Activated T-cell treated with anti-CD3 and anti-CD28 coated beads for 4 hours (primary cell): ENCODE results near the gene TPSAB1.

ENCODE experiments used
- DNase-seq: peaks from one replicate; pipeline ENCODE4 v3.0.0-alpha.2; 2020

The TPSAB1 gene

DNA sequence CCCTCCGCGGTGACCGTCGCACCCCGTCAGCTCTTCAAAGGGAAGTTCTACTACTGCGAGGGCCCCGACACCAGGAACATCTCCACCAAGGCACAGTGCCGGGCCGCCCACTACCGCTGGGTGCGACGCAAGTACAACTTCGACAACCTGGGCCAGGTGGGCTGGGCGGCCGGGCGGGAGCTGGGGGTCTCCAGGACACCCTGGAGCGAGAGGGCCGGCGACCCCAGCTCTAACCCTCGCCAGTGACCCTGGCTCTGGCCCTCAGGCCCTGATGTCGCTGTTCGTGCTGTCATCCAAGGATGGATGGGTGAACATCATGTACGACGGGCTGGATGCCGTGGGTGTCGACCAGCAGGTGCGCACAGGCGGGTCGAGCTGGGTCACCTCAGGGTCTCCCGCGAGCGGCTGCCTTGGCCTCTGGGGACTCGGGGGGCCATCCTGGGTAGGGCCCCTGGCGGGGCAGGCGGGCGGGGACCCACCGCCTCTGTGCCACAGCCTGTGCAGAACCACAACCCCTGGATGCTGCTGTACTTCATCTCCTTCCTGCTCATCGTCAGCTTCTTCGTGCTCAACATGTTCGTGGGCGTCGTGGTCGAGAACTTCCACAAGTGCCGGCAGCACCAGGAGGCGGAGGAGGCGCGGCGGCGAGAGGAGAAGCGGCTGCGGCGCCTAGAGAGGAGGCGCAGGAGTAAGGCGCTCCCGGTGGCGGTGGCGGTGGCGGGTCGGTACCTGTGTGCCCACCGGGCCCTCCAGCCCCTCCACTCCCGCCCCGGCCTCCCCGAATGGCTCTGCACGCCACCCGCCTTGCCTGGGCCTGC is 28.8 kb upstream of the TPSAB1 start:
- no peak for DNase-seq

- DNase-seq = no peak
These were observed 27.8 kb upstream of the TPSAB1 start for GRCh38 chr16:1212616-1213194.

DNA sequence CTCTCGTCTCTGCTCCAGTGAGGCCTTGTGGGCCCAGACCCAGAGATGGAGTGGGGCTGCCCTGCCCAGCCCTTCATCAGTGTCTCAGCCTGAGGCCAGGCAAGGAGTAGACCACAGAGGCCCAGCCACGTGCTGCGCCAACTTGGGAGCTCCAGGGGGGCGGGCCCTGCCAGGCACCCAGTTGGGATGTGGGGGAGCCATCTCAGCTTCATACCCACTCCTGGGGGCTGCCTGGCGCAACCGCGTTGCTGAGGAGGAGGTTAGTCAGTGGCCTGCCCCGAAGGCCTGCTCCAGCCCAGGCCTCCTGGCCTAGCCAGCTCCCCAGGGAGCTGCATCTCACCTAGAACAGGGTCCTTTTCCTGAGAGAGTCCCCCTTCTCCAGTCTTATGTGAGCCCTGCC is 27.3 kb upstream of the TPSAB1 start:
- no peak for DNase-seq

GRCh38 chr16:1213796-1214372 is 26.6 kb upstream of the TPSAB1 start:
- no peak for DNase-seq

GRCh38 chr16:1214719-1215118 is 25.8 kb upstream of the TPSAB1 start:
- no peak for DNase-seq

DNA sequence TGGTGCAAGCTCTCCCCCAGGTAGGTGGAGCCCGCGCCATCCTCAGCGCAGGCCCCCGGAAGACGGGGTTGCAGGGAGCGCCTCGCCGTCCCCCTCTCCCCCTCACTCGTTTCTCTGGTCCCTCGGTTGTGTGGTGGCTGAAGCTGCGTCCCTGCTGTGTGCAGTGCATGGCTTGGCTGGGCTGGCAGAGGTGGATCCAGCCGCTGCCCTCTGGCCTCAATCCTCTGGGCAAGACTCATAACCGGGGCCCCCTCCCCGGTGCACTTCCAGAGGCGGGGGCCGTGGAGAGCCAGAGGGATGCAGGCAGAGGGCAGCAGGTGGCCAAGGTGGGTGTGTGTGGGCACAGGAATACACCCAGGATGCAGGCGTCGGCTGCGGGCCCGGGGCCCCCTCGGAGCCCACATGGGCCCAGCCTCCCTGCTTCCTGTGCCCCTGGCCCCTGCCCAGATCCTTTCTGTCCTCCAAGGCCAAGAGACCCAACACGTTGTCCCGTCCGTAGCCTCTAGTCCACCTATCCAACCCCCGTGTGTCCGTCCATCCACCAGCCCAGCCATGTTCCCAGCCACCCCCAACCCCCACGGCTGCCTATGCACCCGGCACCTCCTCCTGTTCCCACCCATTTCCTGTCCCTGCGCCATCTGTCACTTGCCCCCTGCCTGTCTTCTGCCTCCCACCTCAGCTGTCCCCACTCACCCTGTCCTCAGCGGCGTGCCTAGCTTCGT is 24.8 kb upstream of the TPSAB1 start:
- no peak for DNase-seq

GRCh38 chr16:1216296-1216619 is 24.2 kb upstream of the TPSAB1 start:
- no peak for DNase-seq

DNA sequence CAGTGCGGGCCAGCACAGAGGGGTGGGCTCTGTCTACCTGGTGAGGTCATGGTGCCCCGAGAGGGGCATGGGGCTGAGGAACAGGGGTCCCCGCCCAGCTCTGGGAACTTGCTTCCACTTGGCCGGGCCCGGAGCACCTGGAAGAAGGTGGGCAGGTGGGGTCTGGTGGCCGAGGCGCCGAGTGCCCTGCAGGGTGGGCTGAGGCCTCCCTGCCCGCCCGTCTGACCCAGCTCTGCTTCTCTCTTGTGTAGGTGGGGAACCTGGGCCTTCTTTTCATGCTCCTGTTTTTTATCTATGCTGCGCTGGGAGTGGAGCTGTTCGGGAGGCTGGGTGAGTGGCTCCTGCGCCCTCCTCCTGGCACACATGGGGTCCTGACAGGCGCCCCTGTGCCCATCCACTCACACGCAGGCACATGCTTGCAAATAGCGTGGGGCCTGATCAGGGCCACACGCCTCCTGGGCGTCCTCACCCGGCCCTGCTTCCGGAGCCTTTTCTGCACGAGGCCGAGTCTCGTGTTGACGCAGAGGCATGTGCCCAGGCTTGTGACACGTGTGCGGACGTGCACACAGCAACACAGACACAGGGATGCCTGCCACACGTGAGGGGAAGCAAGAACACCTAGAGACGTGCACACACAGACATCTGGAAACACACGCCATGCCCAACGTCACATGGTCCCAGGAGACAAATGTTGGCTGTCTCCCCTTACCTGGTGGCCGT is 23.7 kb upstream of the TPSAB1 start:
- DNase-seq = no peak

GRCh38 chr16:1217526-1217925 is 23.0 kb upstream of the TPSAB1 start:
- no peak for DNase-seq

GRCh38 chr16:1218061-1218929 is 22.2 kb upstream of the TPSAB1 start:
- no peak for DNase-seq

DNA sequence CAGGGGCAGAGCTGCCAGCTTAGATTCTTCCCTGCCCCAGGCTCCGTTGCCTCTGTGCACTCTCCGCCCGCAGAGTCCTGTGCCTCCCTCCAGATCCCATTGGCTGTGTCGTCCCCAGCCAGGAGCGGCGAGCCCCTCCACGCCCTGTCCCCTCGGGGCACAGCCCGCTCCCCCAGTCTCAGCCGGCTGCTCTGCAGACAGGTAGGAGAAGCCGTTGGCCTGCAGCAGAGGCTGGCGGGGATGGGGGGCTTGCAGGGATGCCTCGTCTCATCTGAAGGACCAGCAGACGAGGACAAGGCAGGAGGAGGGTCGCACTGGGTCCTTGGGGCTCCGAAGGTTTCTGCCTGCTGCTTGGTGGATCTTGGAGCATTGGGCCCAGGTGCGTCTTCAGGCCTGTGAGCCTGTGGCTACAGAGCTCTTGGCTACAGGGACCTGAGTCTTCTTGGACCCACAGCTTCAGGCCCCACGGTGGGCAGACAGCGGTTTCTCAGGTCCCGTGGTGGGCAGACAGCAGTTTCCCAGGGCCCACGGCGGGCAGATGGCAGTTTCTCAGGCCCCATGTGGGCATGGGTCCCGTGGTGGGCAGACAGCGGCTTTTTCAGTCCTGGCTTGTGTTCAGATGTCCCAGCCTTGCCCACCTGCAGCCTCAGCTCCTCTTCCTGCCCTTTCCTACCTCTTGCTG is 21.4 kb upstream of the TPSAB1 start:
- DNase-seq = no peak

GRCh38 chr16:1220098-1220728 is 20.3 kb upstream of the TPSAB1 start:
- DNase-seq = no peak

DNA sequence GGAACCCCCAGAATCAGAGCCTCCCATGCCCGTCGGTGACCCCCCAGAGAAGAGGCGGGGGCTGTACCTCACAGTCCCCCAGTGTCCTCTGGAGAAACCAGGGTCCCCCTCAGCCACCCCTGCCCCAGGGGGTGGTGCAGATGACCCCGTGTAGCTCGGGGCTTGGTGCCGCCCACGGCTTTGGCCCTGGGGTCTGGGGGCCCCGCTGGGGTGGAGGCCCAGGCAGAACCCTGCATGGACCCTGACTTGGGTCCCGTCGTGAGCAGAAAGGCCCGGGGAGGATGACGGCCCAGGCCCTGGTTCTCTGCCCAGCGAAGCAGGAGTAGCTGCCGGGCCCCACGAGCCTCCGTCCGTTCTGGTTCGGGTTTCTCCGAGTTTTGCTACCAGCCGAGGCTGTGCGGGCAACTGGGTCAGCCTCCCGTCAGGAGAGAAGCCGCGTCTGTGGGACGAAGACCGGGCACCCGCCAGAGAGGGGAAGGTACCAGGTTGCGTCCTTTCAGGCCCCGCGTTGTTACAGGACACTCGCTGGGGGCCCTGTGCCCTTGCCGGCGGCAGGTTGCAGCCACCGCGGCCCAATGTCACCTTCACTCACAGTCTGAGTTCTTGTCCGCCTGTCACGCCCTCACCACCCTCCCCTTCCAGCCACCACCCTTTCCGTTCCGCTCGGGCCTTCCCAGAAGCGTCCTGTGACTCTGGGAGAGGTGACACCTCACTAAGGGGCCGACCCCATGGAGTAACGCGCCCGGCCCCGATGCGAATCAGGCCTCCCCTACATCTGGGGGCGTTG is 19.5 kb upstream of the TPSAB1 start:
- DNase-seq = no peak

- DNase-seq = no peak
These were observed 18.6 kb upstream of the TPSAB1 start for GRCh38 chr16:1221628-1222552.

- no peak for DNase-seq
These were observed 17.8 kb upstream of the TPSAB1 start for GRCh38 chr16:1222553-1223354.

GRCh38 chr16:1223355-1224214 is 16.9 kb upstream of the TPSAB1 start:
- DNase-seq = no peak

DNA sequence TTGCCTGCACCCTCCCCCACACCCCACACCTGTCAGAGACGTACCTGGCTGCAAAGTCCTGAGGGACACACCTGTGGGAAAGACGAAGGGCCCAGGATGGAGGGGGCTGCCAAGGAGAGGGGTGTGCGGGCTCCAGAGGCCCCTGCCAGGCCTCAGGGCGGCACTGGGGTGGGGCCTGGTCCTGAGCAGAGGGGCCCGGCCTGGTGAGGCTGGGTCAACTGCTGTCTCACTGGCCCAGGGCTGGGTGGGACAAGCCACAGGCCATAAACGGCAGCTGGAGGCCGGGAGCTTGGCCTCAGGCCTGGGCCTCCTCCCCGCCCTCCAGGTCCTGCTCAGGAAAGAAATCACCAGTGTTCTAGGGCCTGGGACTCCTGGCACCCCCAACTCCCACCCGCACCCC is 15.9 kb upstream of the TPSAB1 start:
- DNase-seq = no peak
